ENCODE data around the gene NR2C1.
"Not testable (repeated sequence)": the region's sequence is repeated elsewhere in the genome, so short reads cannot be mapped to it uniquely, and the experiment has no call there.

The NR2C1 gene

DNA sequence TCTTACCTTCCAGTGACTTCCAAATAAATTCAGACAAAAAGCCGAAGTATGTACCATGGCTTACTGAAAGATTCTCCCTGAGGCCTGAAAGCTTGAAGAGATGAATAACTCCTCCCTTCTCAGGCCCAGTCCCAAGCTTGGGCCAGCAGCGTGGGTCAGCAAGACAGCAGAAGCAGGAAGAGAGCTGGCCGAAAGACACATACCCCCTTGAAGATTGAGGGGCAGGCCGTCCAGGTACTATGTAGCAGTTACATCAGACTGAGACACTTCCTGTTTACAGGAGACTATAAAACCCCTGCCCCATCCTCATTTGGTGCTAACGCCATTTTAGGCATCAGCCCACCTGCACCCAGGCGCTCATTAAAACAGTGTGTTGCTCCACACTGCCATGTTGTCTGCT is 84.9 kb downstream of the NR2C1 start:
- Histone ChIP-seq H3K18ac (ENCODE audit: low read length) (no peak overlapping the region), H3K9ac (ENCODE audit: low read length) (no peak overlapping the region), H2BK5ac (ENCODE audit: low read length) (no peak overlapping the region), H3K23ac (ENCODE audit: low read length) (no peak overlapping the region), H2AK5ac (ENCODE audit: low read length) (no peak overlapping the region), H2BK120ac (ENCODE audit: low read depth, low read length) (no peak overlapping the region), H3K79me2 (ENCODE audit: control insufficient read depth, insufficient read depth, low read length) (no peaks in the 10 kb centered on the region), H2BK15ac (replicated peaks; ENCODE audit: low read depth) (no peak overlapping the region), H3K27me3 (ENCODE audit: insufficient read depth, low read length, poor library complexity) (no peaks in the 10 kb centered on the region), H3K79me1 (ENCODE audit: low read length) (no peaks in the 10 kb centered on the region), H4K8ac (ENCODE audit: low read depth, low read length) (no peak overlapping the region), H4K5ac (ENCODE audit: low read length) (no peak overlapping the region), H3K36me3 (ENCODE audit: control insufficient read depth, insufficient read depth, low read length) (no peaks in the 10 kb centered on the region), H3K4me2 (ENCODE audit: low read length) (no peak overlapping the region), H3K27ac (ENCODE audit: low read depth, low read length) (no peak overlapping the region), H3K4ac (ENCODE audit: low read depth, low read length) (no peak overlapping the region), H3K4me3 (ENCODE audit: low read length) (no peak overlapping the region), H3K56ac (ENCODE audit: low read length) (no peak overlapping the region), H3K4me1 (ENCODE audit: control insufficient read depth, low read depth, low read length) (no peaks in the 10 kb centered on the region)
- no peak for DNase-seq
- no CpG with 5 or more reads among the region's 6 CpGs for WGBS (ENCODE audit: extremely low coverage, insufficient coverage, low lambda C conversion rate)

DNA sequence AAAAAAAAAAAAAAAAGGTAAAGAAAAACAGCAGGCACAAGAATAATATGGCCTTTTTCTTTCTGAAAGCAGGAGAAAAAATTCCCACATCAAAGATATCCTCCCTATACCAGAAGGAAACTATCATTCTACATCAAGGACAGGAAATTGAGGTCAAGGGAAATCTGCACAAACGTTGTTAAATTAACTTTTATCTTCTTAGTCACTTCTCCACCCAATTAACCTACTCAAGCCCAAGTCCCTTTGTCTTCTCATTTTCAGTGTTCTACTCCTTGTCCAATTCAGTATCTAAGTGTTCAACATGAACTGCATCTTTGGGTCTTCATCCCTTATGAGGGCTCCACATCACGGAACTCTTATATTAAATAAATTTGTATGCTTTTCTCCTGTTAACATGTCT is 85.6 kb downstream of the NR2C1 start:
- no peaks in the 10 kb centered on the region for H3K79me2 ChIP-seq (ENCODE audit: control insufficient read depth, insufficient read depth, low read length)
- H3K4me3 ChIP-seq (ENCODE audit: low read length): no peak overlapping the region
- no peak overlapping the region for H2BK15ac ChIP-seq (replicated peaks; ENCODE audit: low read depth)
- H3K23ac ChIP-seq (ENCODE audit: low read length): no peak overlapping the region
- H3K36me3 ChIP-seq (ENCODE audit: control insufficient read depth, insufficient read depth, low read length): no peaks in the 10 kb centered on the region
- no peak overlapping the region for H2BK5ac ChIP-seq (ENCODE audit: low read length)
- H3K4ac ChIP-seq (ENCODE audit: low read depth, low read length): no peak overlapping the region
- no peak for DNase-seq
- no peak overlapping the region for H2AK5ac ChIP-seq (ENCODE audit: low read length)
- H3K4me2 ChIP-seq (ENCODE audit: low read length): no peak overlapping the region
- no peak overlapping the region for H3K9ac ChIP-seq (ENCODE audit: low read length)
- no peak overlapping the region for H2BK120ac ChIP-seq (ENCODE audit: low read depth, low read length)
- WGBS (ENCODE audit: extremely low coverage, insufficient coverage, low lambda C conversion rate): no CpG with 5 or more reads among the region's 2 CpGs
- H3K18ac ChIP-seq (ENCODE audit: low read length): no peak overlapping the region
- no peaks in the 10 kb centered on the region for H3K4me1 ChIP-seq (ENCODE audit: control insufficient read depth, low read depth, low read length)
- no peak overlapping the region for H3K27ac ChIP-seq (ENCODE audit: low read depth, low read length)
- H4K8ac ChIP-seq (ENCODE audit: low read depth, low read length): no peak overlapping the region
- no peaks in the 10 kb centered on the region for H3K27me3 ChIP-seq (ENCODE audit: insufficient read depth, low read length, poor library complexity)
- H3K79me1 ChIP-seq (ENCODE audit: low read length): no peaks in the 10 kb centered on the region
- no peak overlapping the region for H4K5ac ChIP-seq (ENCODE audit: low read length)
- no peak overlapping the region for H3K56ac ChIP-seq (ENCODE audit: low read length)

DNA sequence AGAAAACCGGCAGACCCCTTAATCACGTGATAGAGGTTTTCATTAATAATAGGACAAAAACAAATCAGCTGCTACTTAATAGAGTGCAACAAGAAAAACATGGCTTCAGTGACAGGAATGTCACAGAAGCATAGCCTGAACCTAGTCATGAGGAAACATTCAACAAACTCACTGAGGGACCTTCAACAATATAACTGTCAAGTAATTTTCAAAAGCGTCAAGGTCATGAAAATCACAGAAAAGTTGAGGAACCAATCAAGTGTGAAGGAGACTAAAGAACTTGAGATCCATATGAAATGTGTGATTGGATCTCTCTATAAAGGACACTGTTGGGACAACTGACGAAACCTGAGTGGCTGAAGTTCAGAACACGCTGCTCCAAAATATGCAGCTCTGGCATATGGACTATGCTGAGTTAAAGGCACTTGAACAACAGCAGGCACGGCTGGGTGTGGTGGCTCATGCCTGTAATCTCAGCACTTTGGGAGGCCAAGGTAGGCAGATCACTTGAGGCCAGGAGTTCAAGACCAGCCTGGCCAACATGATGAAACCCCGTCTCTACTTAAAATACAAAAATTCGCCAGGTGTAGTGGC is 86.2 kb downstream of the NR2C1 start:
- Histone ChIP-seq H3K27ac (ENCODE audit: low read depth, low read length) (no peak overlapping the region), H2BK15ac (replicated peaks; ENCODE audit: low read depth) (no peak overlapping the region), H3K56ac (ENCODE audit: low read length) (no peak overlapping the region), H4K5ac (ENCODE audit: low read length) (no peak overlapping the region), H3K79me1 (ENCODE audit: low read length) (no peaks in the 10 kb centered on the region), H2BK120ac (ENCODE audit: low read depth, low read length) (no peak overlapping the region), H2AK5ac (ENCODE audit: low read length) (no peak overlapping the region), H3K4me2 (ENCODE audit: low read length) (no peak overlapping the region), H4K8ac (ENCODE audit: low read depth, low read length) (no peak overlapping the region), H3K18ac (ENCODE audit: low read length) (no peak overlapping the region), H3K9ac (ENCODE audit: low read length) (no peak overlapping the region), H3K27me3 (ENCODE audit: insufficient read depth, low read length, poor library complexity) (no peaks in the 10 kb centered on the region), H3K4ac (ENCODE audit: low read depth, low read length) (no peak overlapping the region), H3K36me3 (ENCODE audit: control insufficient read depth, insufficient read depth, low read length) (no peaks in the 10 kb centered on the region), H3K4me1 (ENCODE audit: control insufficient read depth, low read depth, low read length) (no peaks in the 10 kb centered on the region), H2BK5ac (ENCODE audit: low read length) (no peak overlapping the region), H3K79me2 (ENCODE audit: control insufficient read depth, insufficient read depth, low read length) (no peaks in the 10 kb centered on the region), H3K23ac (ENCODE audit: low read length) (no peak overlapping the region), H3K4me3 (ENCODE audit: low read length) (no peak overlapping the region)
- no peak for DNase-seq
- no CpG with 5 or more reads among the region's 8 CpGs for WGBS (ENCODE audit: extremely low coverage, insufficient coverage, low lambda C conversion rate)

DNA sequence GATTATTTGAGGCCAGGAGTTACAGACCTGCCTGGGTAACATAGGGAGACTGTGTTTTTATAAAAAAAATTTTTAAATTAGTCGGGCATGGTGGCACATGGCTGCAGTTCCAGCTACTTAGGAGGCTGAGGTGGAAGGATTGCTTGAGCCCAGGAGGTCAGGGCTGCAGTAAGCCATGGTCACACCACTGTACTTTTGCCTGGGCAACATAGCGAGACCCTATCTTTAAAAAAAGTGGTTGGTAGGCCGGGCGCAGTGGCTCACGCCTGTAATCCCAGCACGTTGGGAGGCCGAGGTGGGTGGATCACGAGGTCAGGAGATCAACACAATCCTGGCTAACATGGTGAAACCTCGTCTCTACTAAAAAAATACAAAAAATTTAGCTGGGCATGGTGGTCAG is 88.3 kb downstream of the NR2C1 start:
- H3K56ac ChIP-seq (ENCODE audit: low read length); DNase-seq; H3K4me1 ChIP-seq (ENCODE audit: control insufficient read depth, low read depth, low read length); H2BK15ac ChIP-seq (replicated peaks; ENCODE audit: low read depth); H3K18ac ChIP-seq (ENCODE audit: low read length); H3K79me1 ChIP-seq (ENCODE audit: low read length); H3K27ac ChIP-seq (ENCODE audit: low read depth, low read length); H4K8ac ChIP-seq (ENCODE audit: low read depth, low read length); H3K23ac ChIP-seq (ENCODE audit: low read length); H3K79me2 ChIP-seq (ENCODE audit: control insufficient read depth, insufficient read depth, low read length); H3K27me3 ChIP-seq (ENCODE audit: insufficient read depth, low read length, poor library complexity); H3K4me2 ChIP-seq (ENCODE audit: low read length); H3K9ac ChIP-seq (ENCODE audit: low read length); H3K4me3 ChIP-seq (ENCODE audit: low read length); H3K36me3 ChIP-seq (ENCODE audit: control insufficient read depth, insufficient read depth, low read length); H4K5ac ChIP-seq (ENCODE audit: low read length); H2BK5ac ChIP-seq (ENCODE audit: low read length); H3K4ac ChIP-seq (ENCODE audit: low read depth, low read length); H2BK120ac ChIP-seq (ENCODE audit: low read depth, low read length); H2AK5ac ChIP-seq (ENCODE audit: low read length): not testable (repeated sequence)
- WGBS (ENCODE audit: extremely low coverage, insufficient coverage, low lambda C conversion rate): no CpG with 5 or more reads among the region's 9 CpGs

DNA sequence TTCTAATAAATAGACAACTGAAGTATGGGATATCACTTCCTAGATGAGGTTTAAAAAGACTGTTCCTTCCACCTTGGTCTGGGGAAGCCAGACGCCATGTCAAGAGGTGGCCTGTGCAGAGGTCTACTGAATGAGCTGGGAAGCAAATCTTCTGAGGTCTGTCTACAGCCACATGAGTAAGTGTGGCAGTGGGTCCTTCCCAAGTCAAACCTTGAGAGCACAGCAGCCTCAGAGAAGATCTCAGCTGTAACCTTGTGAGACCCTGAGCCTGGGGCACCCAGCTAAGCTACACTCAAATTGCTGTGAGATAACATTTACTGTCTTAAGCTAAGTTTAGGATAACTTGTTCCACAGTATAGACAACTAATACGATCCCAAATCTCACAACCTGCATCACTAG is 90.1 kb downstream of the NR2C1 start:
- Histone ChIP-seq H3K79me1 (ENCODE audit: low read length) (no peaks in the 10 kb centered on the region), H2BK5ac (ENCODE audit: low read length) (no peak overlapping the region), H3K23ac (ENCODE audit: low read length) (no peak overlapping the region), H3K27me3 (ENCODE audit: insufficient read depth, low read length, poor library complexity) (no peaks in the 10 kb centered on the region), H3K4me3 (ENCODE audit: low read length) (no peak overlapping the region), H3K18ac (ENCODE audit: low read length) (no peak overlapping the region), H4K5ac (ENCODE audit: low read length) (no peak overlapping the region), H3K56ac (ENCODE audit: low read length) (no peak overlapping the region), H3K4me2 (ENCODE audit: low read length) (no peak overlapping the region), H3K36me3 (ENCODE audit: control insufficient read depth, insufficient read depth, low read length) (no peaks in the 10 kb centered on the region), H3K27ac (ENCODE audit: low read depth, low read length) (no peak overlapping the region), H3K79me2 (ENCODE audit: control insufficient read depth, insufficient read depth, low read length) (no peaks in the 10 kb centered on the region), H3K4ac (ENCODE audit: low read depth, low read length) (no peak overlapping the region), H2BK15ac (replicated peaks; ENCODE audit: low read depth) (no peak overlapping the region), H2AK5ac (ENCODE audit: low read length) (no peak overlapping the region), H3K9ac (ENCODE audit: low read length) (no peak overlapping the region), H2BK120ac (ENCODE audit: low read depth, low read length) (no peak overlapping the region), H3K4me1 (ENCODE audit: control insufficient read depth, low read depth, low read length) (no peaks in the 10 kb centered on the region), H4K8ac (ENCODE audit: low read depth, low read length) (no peak overlapping the region)
- DNase-seq: no peak
- no CpG with 5 or more reads among the region's 2 CpGs for WGBS (ENCODE audit: extremely low coverage, insufficient coverage, low lambda C conversion rate)

DNA sequence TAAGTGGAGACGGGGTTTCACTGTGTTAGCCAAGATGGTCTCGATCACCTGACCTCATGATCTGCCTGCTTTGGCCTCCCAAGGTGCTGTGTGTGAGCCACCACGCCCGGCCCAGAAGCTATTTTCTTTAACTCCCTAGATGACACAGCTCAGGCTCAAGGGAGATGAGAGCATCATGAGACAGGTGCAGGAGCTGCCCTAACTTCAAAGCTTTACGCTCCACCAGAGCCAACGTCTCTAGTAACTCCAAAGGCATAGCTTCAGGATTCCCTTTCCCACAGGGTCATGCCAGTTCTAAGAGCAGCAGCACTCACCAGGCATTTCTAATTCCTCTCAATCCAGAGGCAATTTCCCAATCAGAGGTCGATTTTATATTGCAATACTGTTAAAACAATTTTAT is 91.0 kb downstream of the NR2C1 start:
- no CpG with 5 or more reads among the region's 7 CpGs for WGBS (ENCODE audit: extremely low coverage, insufficient coverage, low lambda C conversion rate)
- H3K56ac ChIP-seq (ENCODE audit: low read length): no peak overlapping the region
- H2AK5ac ChIP-seq (ENCODE audit: low read length): no peak overlapping the region
- no peak overlapping the region for H3K4ac ChIP-seq (ENCODE audit: low read depth, low read length)
- H3K79me2 ChIP-seq (ENCODE audit: control insufficient read depth, insufficient read depth, low read length): no peaks in the 10 kb centered on the region
- no peak overlapping the region for H4K8ac ChIP-seq (ENCODE audit: low read depth, low read length)
- DNase-seq: no peak
- H3K27me3 ChIP-seq (ENCODE audit: insufficient read depth, low read length, poor library complexity): no peaks in the 10 kb centered on the region
- H2BK5ac ChIP-seq (ENCODE audit: low read length): no peak overlapping the region
- no peak overlapping the region for H2BK15ac ChIP-seq (replicated peaks; ENCODE audit: low read depth)
- H3K9ac ChIP-seq (ENCODE audit: low read length): no peak overlapping the region
- H3K18ac ChIP-seq (ENCODE audit: low read length): no peak overlapping the region
- H2BK120ac ChIP-seq (ENCODE audit: low read depth, low read length): no peak overlapping the region
- no peak overlapping the region for H3K4me2 ChIP-seq (ENCODE audit: low read length)
- H3K4me3 ChIP-seq (ENCODE audit: low read length): no peak overlapping the region
- H3K4me1 ChIP-seq (ENCODE audit: control insufficient read depth, low read depth, low read length): no peaks in the 10 kb centered on the region
- H3K79me1 ChIP-seq (ENCODE audit: low read length): no peaks in the 10 kb centered on the region
- no peak overlapping the region for H4K5ac ChIP-seq (ENCODE audit: low read length)
- H3K36me3 ChIP-seq (ENCODE audit: control insufficient read depth, insufficient read depth, low read length): no peaks in the 10 kb centered on the region
- H3K23ac ChIP-seq (ENCODE audit: low read length): no peak overlapping the region
- no peak overlapping the region for H3K27ac ChIP-seq (ENCODE audit: low read depth, low read length)
